Upper lobe of right lung (tissue), 1 donor: ENCODE results near the gene C1S. TPM values are rescaled to one million over a fixed set of nuclear protein-coding genes. Genes with fewer than 3 reads are reported as not detected.
"Not testable (repeated sequence)": the region's sequence is repeated elsewhere in the genome, so short reads cannot be mapped to it uniquely, and the experiment has no call there.

Experiments
- ATAC-seq: fragments of 200-7000 bp; cut with Tn5 transposase; one replicate; pipeline ENCODE4 v1.9.1; 2020; ENCODE audit warnings: mild to moderate bottlenecking, moderate library complexity
- DNase-seq: peaks from one replicate; pipeline ENCODE4 v3.0.0-alpha.2; 2020
- H3K27ac ChIP-seq: fragments of 200-600 bp; one replicate; pipeline ENCODE4 v1.8.0; 2022
- H3K27me3 ChIP-seq: fragments of 200-600 bp; one replicate; pipeline ENCODE4 v1.8.0; 2022; ENCODE audit warnings: mild to moderate bottlenecking
- H3K36me3 ChIP-seq: fragments of 200-600 bp; one replicate; pipeline ENCODE4 v1.8.0; 2022
- H3K4me1 ChIP-seq: fragments of 200-600 bp; one replicate; pipeline ENCODE4 v1.8.0; 2022
- H3K4me3 ChIP-seq: fragments of 200-600 bp; one replicate; pipeline ENCODE4 v1.8.0; 2022; ENCODE audit warnings: mild to moderate bottlenecking
- H3K9me3 ChIP-seq: fragments of 200-600 bp; one replicate; pipeline ENCODE4 v1.8.0; 2022
- intact Hi-C: fragments of 100-400 bp; cut with DNase I; formaldehyde crosslinking; loops from one replicate; pipeline ENCODE4 v1.11.0; 2022
- total RNA-seq: library from RNA; stranded (reverse); fragmentation: NEBNext Ultra II Directional; extraction: Animal tissue kit (Norgen Biotek cat#: 25700); gene quantifications from one replicate; pipeline ENCODE4 v1.2.1, GENCODE V29; 2021
- TF ChIP-seq, protein P1 (sequence below): fragments of 200-600 bp; IDR thresholded peaks from one replicate; pipeline ENCODE4 v1.8.0; 2022; ENCODE audit warnings: antibody characterized with exemption
- donor health status: DM: no; HTN: yes; CAD: no; lungs with severe emphysema.

C1S gene
- total RNA-seq, 1 donor from 2014 or later = 321 TPM

- intact Hi-C loops = no loop called here
- TF ChIP-seq, protein P1, sequence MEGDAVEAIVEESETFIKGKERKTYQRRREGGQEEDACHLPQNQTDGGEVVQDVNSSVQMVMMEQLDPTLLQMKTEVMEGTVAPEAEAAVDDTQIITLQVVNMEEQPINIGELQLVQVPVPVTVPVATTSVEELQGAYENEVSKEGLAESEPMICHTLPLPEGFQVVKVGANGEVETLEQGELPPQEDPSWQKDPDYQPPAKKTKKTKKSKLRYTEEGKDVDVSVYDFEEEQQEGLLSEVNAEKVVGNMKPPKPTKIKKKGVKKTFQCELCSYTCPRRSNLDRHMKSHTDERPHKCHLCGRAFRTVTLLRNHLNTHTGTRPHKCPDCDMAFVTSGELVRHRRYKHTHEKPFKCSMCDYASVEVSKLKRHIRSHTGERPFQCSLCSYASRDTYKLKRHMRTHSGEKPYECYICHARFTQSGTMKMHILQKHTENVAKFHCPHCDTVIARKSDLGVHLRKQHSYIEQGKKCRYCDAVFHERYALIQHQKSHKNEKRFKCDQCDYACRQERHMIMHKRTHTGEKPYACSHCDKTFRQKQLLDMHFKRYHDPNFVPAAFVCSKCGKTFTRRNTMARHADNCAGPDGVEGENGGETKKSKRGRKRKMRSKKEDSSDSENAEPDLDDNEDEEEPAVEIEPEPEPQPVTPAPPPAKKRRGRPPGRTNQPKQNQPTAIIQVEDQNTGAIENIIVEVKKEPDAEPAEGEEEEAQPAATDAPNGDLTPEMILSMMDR = no peak
- H3K9me3 ChIP-seq = no peaks in the 10 kb centered on the region
- no peak for ATAC-seq
- H3K27me3 ChIP-seq = no peaks in the 10 kb centered on the region
- no peaks in the 10 kb centered on the region for H3K36me3 ChIP-seq
- H3K4me3 ChIP-seq = no peak overlapping the region
- H3K27ac ChIP-seq = no peak overlapping the region
- no peaks in the 10 kb centered on the region for H3K4me1 ChIP-seq
- DNase-seq = no peak
Measured at GRCh38 chr12:7038591-7038990, 21.9 kb upstream of the C1S start.

DNA sequence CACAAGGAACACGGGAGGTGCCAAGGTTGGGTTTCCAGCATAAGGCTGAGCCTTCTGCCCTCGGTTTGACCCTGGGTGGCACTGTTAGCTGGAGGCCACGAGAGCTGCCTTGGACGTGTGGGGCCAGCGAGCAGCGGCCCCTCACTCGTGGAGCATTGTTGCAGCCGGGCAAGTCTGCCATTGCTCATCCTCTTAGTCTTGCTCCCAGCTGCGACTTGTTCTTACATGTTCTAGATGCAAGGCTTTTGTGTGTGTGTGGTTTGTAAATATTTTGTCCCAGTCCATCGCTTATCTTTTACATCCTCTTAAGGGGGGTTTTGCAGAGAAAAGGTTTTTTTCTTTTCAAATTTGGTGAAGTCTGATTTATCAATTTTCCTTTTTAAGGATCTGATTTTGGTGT, 21.1 kb upstream of the C1S start:
- intact Hi-C loops = no loop called here
- Histone ChIP-seq H3K27me3 (no peaks in the 10 kb centered on the region), H3K27ac (no peak overlapping the region), H3K4me1 (no peaks in the 10 kb centered on the region), H3K9me3 (no peaks in the 10 kb centered on the region), H3K4me3 (no peak overlapping the region), H3K36me3 (no peaks in the 10 kb centered on the region)
- TF ChIP-seq, protein P1 = no peak
- DNase-seq (no peak), ATAC-seq (no peak)

DNA sequence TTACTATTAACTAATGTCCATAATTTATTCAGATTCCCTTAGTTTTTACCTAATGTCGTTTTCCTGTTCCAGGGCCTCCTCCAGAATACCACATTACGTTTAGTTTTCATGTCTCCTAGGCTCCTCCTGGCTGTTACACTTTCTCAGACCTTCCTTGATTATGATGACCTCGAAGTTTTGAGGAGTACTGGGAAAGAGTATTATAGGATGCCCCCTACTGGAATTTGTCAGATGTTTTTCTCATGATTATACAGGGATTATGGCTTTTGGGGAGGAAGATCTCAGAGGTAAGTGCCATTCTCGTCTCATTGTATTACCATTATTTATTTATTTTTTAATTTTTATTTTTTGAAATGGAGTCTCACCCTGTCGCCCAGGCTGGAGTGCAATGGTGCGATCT, 17.7 kb upstream of the C1S start:
- TF ChIP-seq, protein P1 = peak; percentile 50
- H3K27me3 ChIP-seq = no peaks in the 10 kb centered on the region
- peaks cover 7% of the 10 kb centered on the region for H3K4me1 ChIP-seq
- no peaks in the 10 kb centered on the region for H3K9me3 ChIP-seq
- intact Hi-C loops = no loop called here
- H3K36me3 ChIP-seq = no peaks in the 10 kb centered on the region
- H3K4me3 ChIP-seq = no peak overlapping the region
- no peak overlapping the region for H3K27ac ChIP-seq
- no peak for DNase-seq
- ATAC-seq = peak; percentile 91

- Histone ChIP-seq H3K27ac (no peak overlapping the region), H3K4me3 (no peak overlapping the region), H3K27me3 (no peaks in the 10 kb centered on the region), H3K9me3 (no peaks in the 10 kb centered on the region), H3K4me1 (peaks cover 7% of the 10 kb centered on the region), H3K36me3 (no peaks in the 10 kb centered on the region)
- TF ChIP-seq, protein P1 = no peak
- no peak for DNase-seq
- ATAC-seq = no peak
- intact Hi-C loops = no loop called here
Measured at GRCh38 chr12:7045913-7046312, 14.6 kb upstream of the C1S start.

DNA sequence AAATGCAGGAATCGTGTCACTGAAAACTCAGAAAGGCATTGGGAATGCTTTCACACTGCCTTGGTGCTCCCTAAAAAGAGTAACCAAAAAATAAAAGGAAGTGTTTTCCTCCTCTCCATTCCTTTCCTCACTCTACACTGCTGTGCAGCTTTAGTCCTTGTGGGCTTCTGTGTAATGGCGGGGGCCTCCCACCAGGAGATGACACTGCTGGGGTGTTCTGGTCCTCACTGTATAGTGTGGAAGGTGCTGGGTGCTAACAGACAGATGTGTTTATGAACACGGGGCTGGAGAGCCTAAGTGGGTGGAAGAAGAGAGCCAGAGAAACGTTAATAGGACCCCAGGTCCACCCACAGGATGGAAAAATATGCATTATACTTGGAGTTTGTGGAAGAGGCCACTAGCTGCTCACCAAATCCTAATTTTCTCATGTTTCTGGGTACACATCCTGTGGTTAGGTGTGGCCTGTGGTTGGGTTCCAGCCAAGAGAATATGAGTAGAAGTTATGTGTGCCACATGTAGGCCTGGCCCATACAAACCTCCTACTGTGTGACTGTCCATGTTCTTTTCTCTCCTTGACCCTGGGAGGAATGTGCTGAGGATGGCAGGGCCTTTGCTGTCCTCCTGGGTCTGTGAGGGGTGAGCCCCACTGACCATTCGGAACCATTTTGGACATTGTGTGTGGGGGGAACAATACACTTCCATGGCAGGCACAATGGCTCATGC, 14.0 kb upstream of the C1S start:
- Histone ChIP-seq H3K27ac (no peak overlapping the region), H3K36me3 (no peaks in the 10 kb centered on the region), H3K27me3 (no peaks in the 10 kb centered on the region), H3K4me1 (peaks cover 7% of the 10 kb centered on the region), H3K4me3 (no peak overlapping the region), H3K9me3 (no peaks in the 10 kb centered on the region)
- DNase-seq (no peak), ATAC-seq (no peak)
- TF ChIP-seq, protein P1 = no peak
- intact Hi-C loops = no loop called here

GRCh38 chr12:7047306-7047705, 13.2 kb upstream of the C1S start:
- no peak overlapping the region for H3K4me3 ChIP-seq
- DNase-seq (no peak), ATAC-seq (no peak)
- no peaks in the 10 kb centered on the region for H3K27me3 ChIP-seq
- no peaks in the 10 kb centered on the region for H3K36me3 ChIP-seq
- no peak overlapping the region for H3K27ac ChIP-seq
- TF ChIP-seq, protein P1 = no peak
- H3K4me1 ChIP-seq = peaks cover 7% of the 10 kb centered on the region
- no peaks in the 10 kb centered on the region for H3K9me3 ChIP-seq
- intact Hi-C loops = no loop called here

GRCh38 chr12:7049445-7049951, 11.0 kb upstream of the C1S start:
- ATAC-seq, H3K4me1 ChIP-seq, H3K27me3 ChIP-seq, DNase-seq, H3K4me3 ChIP-seq, H3K9me3 ChIP-seq, H3K36me3 ChIP-seq, intact Hi-C loops, H3K27ac ChIP-seq: not testable (repeated sequence)

- H3K4me1 ChIP-seq, intact Hi-C loops, DNase-seq, H3K4me3 ChIP-seq, H3K9me3 ChIP-seq, H3K27ac ChIP-seq, H3K27me3 ChIP-seq, ATAC-seq, H3K36me3 ChIP-seq: not testable (repeated sequence)
Measured at GRCh38 chr12:7049973-7050372, 10.5 kb upstream of the C1S start.
